GM21576 (cell line): ENCODE results near the gene DNHD1.

ENCODE experiments used
- ATAC-seq: cut with Tn5 transposase; IDR thresholded peaks from one replicate; pipeline ENCODE4 v1.9.1; 2021; ENCODE audit warnings: mild to moderate bottlenecking, moderate library complexity; ENCODE audit not compliant: unreplicated experiment

Gene DNHD1, protein sequence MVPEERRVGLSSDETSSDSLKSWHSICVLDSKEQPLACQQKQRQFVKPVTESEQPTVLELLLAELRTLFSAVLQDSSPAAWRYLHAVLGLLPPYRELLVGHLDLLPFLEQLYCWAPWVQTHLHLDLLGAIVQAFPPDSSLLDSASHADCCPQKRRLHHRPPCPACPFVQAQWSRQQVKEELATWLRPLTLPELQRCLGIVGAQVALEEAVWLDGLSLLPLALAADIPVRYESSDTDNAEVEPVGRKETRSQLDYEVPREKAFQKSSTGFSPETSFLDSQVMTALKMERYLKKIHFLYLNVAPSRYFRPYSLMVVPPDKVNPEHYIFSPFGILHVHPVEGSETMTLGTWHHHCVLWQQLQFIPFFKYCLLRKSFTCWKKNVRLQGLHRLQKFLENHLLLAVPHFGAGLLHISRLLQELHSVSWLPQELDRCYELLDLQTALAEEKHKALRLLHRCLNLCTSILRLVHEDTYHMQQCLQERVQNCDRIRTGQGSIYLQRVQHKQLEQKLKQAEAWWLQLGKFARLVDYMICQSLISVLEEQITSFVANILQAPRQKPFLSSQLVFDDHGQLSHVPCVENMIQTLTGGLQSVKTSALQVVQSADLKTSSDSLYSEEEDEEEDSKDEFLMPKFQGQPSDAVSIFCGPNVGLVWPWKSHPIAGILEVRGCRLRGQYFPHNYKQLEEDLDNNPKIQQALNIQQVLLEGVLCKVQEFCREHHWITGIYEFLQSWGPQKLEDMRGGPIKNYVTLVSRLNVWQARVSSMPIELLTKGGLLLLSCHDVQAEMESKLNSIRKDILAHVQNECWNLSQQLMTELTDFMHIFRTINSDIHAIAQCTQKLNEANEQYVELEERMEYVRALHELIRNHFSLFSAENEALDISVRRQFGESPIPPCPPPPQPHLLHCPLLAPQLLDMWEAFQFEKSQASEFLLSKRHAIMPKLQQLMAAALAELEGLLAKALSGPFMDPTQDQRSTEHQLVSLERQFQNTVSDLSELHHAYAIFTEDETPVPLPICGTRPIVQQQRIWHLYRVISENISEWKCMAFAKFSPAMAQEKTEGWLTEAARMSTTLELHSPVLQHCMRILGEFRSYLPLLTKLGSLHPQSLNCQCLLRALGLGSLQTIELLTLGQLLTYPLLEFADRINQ (N-terminal part only)

DNA sequence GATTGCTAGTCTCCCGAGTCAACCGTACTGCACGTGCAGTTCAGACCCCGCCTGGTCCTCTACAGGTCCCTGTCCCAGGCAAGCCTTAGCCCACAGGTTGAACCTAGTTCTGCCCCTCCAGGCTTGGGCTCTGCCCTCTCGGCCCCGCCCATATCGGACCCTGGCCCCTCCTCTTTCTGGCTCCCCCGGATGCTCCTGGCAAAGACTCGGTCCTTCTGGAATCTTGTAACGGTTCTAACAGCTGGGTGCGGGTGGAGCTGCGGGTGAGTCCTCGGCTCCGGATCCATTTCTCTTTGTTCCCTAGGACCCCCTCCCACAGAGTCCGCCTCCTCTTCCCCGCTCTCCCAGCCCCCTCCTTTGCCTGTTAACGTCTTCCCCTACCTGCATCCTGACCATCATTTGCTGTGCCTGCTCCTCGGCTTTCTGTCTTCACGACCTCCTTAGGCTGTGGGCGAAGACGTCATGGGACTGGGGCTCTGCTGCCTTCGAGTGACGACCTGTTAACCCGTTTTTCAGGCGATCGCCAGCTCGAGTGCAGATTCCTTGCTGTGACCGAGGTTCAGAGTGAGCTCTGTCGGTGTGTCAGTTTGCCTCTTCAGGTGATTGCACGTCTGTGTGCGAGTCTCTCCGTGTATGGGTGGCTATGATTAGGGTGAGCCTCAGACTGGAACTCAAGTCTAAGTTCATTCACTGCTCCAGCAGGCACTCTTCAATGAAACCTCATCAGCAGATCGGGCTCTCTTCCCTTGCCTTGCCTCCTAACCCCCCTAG, at the start of gene DNHD1:
Gene DNHD1, plus strand, starts transcription at position 212 of the 771 bp plus-strand sequence. CDS start 936 bp downstream, outside the sequence.
- ATAC-seq, result no peak

DNA sequence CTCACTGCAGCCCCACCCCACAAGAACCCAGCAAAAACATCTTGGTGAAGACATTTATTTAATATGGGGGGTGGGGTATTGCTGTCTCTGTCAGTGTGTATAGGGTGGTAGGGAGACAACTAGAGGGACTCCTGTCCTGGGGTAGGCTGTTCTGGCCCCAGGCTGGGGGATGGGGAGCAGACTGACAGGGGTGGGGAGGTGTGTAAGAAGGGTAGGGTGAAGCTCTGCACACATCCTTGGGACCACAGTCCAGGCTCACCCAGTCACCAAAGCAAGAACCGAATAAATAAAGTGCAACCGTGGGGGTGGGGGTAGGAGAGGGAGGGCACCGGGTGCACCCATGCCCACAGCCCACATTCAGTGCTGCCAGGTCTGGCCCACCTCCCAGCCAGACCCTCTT, 48.5 kb upstream of the DNHD1 start:
- no peak for ATAC-seq

DNA sequence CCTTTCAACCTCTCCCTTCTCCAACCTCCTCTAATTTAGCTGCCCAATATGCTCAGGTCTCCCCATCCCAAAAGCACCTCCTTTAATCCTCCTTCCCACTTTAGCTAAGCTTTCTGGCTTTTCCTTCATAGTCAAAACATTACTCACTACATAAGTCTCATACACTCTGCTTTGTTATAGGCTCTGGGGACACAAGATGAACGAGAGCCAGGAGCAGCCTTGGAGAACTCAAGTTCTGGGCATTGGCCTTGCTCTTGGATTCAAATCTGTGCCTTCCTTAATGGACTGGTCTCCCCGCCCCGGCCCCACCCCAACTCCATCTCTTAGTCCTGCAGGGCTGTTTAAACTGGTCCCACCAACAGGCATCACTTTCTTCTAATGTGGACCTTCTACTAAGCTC, 44.9 kb upstream of the DNHD1 start:
- no peak for ATAC-seq

DNA sequence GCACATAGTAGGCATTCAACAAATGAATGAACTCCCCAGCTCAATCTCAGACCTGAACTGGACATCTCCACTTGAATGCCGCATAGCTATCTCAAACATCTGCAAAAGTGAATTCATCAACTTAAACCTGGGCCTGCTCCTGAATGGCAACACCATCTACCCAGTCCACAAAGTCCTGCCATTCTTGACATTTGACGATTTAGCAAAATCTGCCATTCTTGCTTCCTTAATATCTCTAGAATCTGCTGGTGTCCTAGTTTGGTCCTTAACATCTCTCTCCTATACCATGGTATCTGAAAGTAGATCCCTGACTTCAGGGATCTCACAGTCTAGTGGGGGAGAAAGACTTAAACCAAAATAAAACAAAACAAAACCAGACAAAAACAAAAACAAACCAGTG, 43.9 kb upstream of the DNHD1 start:
- ATAC-seq, result no peak

DNA sequence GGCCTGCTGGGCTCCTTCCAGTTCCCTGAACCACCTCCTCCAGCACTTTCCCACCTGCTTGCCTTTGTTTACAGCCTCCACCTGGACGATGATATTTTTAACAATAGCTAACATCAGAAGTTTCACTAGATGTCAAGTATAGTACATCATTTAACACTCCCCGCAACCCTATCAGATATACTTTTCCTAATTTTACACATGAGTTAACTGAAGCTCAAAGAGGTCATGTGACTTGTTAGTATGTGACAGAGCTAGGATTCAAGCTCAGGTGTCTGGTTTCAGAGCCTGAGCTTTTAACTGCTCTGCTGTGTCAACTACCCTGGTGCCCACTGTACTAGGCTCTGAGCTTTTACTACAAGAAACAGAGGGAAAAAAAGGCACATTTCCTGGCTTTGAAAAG, 42.0 kb upstream of the DNHD1 start:
- ATAC-seq, result no peak

DNA sequence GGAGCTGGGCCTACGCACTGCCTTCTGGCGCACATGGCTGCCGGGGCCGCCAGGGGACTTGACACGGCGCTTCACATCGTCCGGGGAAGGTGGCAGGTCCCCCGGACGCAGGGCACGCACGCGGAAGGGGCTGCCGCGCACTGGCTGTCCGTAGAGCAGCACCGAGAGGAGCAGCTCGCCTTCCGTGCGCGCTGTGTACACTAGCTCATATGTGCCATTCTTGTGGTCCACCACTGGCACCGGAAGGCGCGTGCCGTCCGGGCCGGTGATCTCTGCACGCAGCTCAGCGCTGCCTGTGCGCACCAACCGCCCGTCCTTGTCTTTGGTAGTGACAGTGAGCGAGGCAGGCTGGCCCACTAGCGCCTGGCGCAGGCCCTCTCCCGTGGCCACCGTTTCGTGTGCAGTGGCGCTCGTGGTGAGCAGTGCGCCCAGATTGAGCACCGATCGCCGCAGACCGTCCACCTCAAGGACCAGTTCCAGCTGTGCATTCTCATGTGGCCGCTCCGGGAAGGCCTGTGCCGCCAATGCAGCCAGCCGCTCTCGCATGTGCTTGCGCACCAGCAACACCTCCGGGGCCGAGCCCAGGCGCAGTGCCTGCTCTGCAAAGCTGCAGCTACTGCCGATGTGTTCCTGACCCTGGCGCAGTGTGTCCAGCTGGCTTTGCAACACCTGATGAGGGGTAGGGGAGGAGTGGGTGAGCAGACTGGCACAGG, 40.6 kb upstream of the DNHD1 start:
- no peak for ATAC-seq

DNA sequence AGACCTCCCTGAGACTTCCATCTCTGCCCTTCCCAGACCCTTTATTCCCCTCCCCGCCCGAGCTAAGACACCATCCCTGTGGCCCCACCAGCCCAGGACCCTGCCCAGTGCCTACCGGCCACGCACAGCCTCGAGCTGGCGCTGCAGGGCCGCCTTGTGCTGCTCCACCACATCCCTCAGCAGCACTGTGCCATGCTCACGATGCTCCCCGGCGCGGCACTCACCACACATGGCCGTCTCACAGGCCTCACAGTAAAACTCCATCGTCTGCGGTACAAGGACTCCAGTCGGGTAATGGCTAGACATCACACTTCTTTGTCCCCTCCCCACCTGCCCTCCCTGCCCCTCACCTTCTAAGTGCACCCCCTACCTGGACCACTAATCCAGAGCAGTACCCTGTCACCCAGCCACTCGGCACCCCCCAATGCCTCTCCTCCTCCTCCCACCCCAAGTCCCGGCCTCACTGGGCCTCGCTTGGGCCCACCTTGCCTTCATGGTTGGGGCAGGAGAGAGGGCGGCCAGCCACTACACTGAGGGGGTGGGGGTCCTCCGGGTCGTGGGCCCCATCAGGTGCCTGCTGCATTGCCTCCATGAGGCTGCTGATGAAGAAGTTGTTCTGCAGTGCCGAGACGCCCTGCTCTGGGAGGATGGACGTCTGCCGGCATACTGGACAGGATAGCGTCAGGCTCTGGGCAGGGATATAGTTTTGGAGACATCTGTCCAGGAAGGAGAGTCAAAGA, 39.3 kb upstream of the DNHD1 start:
- ATAC-seq, result no peak

DNA sequence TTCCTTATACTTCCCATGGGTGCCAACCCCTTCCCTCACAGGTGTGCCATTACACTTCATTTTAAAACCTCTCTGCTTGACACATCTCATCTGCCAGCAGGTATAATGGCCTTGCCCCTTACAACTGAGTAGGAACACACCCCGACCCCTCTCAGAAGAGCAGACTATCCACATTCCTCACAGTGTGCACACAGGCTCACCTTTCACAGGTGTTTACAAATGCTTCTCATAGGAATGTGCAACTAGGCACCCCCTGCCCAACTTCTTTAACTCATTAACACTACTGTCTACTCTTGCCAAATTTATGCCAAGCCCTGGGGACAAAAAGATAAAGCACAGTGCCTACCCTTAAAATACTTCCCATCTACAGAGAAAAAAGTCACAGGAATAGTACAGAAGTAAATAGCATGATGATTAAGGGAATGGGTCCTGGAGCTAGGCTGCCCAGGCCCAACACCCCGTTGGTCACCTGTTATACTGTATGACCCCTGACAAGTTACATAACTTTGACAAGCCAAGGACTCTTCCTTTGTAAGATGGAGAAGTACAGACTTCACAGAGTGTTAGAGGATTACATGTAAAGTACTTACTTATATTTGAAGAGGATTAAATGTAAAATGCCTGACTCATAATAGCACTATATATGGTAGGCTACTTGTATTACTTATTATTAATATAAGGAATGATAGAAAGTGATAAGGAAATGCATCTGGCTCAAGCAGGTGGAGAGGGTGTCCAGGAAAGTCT, 38.6 kb upstream of the DNHD1 start:
- ATAC-seq, result no peak

DNA sequence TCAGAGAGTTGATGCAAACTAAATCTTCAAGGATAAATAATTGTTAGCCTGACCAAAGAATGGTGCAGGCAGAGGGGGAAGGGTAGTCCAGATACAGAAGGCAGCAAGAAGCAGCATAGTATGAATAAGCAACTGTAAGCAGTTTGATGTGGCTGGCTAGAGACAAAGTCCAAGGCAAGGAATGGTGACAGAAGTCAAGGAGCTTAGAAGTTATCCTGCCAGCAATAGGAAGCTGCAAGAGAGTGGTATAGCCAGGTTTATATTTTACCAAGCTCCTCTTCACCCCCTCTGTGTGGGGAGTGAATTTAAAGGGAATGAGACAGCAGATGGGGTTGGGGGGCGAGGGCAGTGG, 38.0 kb upstream of the DNHD1 start:
- no peak for ATAC-seq

DNA sequence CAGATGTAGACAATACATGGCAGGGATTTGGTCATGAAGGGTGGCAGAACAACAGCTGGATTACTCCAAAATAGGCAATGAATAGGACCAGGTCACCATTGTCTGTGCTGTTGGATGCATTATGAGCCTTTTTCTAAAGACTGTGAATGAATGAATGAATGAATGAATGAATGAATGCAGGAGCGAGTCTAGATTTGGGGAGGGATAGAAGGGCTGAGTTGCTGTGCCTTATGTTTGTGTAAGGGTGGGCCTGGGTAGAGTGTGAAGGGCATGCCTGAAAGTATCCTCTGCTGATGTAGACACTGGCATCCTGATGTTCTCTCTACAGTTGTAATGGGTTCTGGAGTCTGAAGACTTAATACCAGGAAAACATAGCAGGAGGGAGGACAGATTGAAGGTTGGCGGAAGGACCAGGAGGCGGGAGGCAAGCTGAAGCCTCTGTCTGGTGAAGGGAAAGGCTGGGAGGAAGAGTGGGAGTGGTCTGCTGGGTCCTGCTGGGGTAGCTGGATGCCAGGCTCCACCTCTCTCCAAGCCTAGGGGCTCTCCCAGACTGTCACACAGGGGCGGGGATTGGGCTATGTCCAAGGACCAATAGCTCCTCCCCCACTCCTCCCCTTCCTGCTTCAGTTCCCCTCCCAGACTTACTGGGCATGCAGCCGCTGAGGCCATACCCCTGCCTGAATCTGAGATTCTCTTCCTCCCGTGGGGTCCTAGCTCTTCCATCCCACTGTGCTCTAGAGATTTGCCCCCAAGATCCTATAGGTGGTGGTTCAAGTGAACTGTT, 28.2 kb upstream of the DNHD1 start:
- ATAC-seq, result peak; percentile 85

DNA sequence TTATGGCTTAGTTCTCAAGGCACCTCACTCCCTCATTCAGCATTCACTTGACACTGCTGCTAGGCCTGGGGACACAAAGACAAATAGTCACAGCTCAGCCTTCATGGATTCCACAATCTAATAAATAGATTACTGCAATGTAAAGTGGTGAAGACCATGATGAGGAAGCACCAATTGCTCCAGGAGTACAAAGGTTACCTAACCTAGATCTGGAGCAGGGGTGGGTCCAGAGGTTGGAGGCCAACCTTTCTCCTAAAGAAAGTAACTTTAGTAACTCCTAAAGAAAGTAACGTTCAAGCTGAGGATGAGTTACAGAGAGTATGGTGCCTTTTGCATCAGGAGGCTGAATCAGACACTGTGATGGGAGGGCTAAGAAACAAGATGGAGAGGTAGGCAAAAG, 27.5 kb upstream of the DNHD1 start:
- no peak for ATAC-seq

DNA sequence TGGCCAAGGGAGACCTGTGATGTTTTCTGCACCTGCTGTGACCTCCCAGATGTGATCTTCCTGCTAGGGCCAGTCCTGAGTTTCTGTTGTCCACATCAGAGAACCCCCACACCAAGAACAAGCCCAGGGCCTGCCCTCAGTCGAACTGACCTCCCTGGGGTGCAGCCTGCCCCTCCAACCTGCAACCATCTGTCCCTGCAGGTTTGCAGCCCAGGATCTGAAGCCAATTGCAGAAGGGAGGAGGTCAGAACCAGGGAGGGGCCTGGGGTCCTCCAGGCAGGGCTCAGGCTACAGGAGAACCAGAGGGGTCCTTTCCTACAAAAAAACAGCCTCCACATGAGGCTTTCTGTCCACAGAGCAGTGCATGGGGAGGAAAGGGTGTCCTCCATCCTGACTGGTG, 24.1 kb upstream of the DNHD1 start:
- ATAC-seq, result no peak

DNA sequence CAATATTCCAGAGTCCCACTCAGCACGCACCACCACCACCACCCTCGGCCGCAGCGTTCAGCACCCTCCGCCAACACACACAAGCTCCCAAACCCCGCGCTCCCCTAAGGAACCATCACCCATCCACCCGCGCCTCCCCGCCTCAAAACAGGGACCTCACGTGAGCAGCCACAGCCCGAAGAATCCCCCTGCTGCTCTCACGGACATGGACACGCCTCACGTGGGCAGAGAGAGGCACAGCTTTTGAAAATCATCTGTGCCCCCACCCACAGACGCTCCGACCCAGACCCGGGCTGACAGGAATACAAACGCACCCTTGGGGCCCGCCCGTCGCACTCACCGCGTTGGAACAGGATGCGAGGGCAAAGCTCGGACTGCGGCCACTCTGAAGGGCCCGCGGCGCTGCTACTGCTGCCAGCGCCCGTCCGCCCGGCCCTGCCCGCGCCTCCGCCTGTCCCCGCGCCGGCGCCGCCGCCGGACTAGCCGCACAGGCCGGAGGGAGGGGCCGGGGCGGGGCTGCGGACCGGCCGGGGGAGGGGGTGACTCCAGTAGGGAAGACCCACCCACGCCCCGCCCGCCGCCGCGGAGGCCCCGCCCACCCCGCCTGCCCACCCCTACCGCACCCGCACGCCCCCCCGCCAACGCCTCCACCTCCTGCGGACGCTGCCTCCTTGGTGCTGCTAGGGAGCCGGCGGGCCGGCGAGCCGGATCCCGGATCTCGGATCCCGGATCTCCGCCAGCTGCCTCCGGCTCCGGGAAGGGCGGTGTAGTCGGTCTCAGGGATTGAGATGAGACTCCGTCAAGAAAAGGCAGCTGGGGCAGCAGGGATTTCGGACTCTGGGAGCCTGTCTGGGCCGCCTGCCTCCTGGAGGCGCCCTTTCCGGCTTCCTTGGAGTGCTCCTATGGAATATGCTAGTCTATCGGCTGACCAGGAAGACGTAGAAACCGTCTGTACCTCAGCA, 23.3 kb upstream of the DNHD1 start, which contains the start of gene TRIM3:
Gene TRIM3, minus strand, starts transcription at position 491 of the 962 bp plus-strand sequence. CDS start 8,246 bp downstream, outside the sequence.
- ATAC-seq, result no peak

DNA sequence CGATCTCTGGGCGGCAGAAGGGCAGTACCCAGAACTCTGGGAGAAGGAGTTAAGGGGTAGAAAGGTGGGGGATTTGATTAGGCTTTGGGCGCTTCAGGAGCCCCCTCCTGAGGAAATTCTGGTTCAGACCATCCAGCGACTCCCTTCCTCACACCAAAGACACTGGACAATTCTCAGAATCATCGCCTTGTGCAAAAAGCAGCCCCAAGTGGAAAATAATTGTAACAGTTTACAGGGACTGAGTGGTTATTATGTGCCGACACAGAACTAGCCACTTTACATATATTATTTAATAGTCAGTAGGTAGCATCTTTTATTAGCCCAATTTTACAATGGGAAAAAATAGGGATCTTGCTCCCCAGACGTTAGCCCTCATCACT, 22.7 kb upstream of the DNHD1 start:
- ATAC-seq, result no peak

DNA sequence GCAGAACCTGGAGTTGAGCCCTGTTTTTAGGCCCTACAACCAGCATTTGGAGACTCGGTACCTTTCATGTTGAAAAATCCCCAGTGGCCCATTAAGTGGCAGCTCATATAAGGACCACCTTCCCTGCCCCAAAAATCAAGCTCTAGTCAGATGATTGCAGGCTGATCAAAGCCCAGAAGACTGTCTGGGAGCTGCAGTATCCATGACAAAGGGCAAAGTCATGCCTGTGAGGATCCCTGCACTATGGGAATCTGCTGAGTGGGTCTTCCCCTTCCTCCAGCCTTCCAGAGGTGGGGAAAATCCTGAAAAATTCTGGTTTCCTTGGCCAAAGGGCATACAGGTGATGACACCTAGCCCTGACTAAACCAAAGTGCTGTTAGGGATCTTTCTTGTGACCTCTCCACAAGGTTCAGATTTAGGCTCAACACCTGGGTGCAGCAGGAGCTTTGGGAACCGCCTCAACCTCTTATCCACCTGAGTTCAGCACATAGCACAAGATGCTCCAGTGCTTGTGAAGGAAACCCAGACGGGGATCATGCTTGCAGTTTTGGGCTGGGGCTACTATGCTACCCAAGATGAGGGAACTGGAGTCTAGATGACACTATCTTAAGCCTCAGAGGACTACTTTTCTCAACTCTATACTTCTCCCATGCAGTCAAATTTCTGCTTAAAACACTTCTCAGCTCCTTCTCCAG, 22.1 kb upstream of the DNHD1 start:
- ATAC-seq, result no peak

DNA sequence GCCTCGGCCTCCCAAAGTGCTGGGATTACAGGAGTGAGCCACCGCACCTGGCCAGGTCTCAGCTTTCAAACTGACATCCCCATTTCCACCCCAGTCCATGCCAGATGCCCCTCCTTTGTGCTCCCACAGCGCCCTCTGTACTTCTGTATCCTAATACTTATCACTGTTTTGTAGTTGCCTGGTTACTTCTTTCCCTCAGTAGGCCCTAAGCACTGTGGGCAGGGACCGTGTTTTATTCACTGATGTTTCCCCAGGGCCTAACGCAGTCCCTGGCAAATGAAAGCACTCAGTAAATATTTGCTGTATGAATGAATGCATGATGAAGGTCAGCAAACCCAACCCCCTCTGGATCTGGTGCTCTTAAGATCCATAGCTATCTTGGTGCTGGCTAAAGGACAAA, 21.1 kb upstream of the DNHD1 start:
- no peak for ATAC-seq
